Kidney glomerular epithelial cell (primary cell): ENCODE data around the gene FNBP1.
A peak's percentile ranks its signal among the peaks of the same experiment; 100 is the strongest.
"Not testable (repeated sequence)": the region's sequence is repeated elsewhere in the genome, so short reads cannot be mapped to it uniquely, and the experiment has no call there.

Experiments used
- DNase-seq: peaks from one replicate; lab custom pipeline; 2025; lab: John Stamatoyannopoulos, UW

The FNBP1 gene

DNA sequence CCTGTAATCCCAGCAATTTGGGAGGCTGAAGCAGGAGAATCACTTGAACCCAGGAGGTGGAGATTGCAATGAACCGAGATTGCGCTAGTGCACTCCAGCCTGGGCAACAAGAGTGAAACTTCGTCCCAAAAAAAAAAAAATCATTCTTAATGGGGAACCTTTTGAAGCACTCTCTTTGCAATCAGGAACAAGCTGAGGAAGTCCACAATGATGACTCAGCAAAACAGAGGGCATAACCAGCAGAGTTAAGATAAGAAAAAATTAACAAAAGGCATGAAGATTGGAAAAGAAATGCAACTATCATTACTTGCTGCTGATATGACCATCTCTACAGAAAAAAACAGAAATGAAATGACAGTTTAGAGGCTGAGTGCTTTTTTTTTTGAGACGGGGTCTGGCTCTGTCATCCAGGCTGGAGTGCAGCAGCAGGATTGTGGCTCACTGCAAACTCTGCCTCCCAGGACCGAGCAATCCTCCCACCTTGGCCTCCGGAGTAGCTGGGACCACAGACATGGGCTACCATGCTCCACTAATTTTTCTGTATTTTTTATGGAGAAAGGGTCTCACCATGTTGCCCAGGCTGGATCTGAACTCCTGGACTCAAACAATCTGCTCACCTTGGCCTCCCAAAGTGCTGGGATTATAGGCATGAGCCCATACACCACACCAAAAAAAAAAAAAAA, 88.0 kb downstream of the FNBP1 start:
- DNase-seq = no peak

DNA sequence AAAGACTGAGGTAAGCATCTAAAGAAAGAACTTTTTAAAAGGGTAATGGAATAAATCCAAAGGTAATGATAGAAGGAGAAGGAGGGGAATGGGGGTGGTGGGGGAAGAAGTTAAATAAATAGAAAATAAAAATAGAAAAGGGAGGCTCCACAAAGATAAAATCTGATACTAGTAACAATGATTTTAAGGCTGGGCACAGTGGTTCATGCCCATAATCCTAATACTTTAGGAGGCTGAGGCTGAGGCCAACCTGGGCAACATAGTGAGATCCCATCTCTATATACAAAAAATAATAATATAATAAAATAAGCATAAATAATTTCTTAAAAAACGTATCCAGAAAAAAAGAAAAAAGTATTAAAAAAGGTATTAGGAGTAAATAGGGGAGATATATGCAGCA, 89.3 kb downstream of the FNBP1 start:
- no peak for DNase-seq

DNA sequence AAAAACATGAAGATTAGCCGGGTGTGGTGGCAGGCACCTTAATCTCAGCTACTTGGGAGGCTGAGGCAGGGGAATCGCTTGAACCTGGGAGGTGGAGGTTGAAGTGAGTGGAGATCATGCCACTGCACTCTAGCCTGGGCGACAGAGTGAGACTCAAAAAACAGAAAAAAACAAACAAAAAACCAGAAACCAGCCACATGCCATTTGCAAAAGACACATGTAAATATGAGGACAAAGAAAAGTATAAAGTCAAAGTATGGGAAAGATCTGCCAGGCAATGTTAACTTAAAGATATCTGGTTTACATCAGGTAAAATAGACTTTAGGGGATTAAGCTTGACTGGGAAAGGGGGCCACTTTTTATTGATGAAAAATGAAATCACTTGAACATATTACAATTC, 90.7 kb downstream of the FNBP1 start:
- no peak for DNase-seq

DNA sequence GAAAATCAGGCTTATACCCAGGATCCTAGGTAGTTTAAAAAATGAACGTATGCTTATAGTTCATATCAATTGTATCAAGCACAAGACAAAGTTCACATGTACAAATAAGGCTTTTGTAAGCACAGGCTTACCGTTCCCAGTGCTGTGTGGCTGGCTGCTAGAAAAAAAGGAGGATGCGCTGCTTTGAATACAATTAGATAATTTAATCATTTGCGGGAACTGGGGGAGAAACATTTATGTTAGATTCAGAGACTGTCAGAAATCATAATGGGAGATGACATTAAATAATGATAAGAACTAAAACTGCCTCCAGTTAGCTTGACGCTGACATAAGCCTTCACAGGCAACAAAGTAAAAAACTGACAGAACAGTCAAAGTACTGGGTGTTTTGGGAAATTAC, 93.2 kb downstream of the FNBP1 start:
- no peak for DNase-seq

DNA sequence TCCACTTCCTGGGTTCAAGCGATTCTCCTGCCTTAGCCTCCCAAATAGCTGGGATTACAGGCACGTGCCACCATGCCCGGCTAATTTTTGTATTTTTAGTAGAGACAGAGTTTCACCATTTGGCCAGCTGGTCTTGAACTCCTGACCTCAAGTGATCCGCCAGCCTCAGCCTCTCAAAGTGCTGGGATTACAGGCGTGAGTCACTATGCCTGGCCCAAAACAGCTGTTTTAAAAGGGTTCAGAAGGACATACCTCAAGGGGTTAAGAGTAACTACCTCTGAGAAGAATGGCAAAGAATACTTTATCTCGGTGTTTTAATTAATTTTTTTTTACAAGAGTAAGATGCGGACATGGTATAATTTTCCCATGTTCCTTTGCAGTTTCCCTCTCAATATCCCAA, 94.4 kb downstream of the FNBP1 start:
- DNase-seq = not testable (repeated sequence)

DNA sequence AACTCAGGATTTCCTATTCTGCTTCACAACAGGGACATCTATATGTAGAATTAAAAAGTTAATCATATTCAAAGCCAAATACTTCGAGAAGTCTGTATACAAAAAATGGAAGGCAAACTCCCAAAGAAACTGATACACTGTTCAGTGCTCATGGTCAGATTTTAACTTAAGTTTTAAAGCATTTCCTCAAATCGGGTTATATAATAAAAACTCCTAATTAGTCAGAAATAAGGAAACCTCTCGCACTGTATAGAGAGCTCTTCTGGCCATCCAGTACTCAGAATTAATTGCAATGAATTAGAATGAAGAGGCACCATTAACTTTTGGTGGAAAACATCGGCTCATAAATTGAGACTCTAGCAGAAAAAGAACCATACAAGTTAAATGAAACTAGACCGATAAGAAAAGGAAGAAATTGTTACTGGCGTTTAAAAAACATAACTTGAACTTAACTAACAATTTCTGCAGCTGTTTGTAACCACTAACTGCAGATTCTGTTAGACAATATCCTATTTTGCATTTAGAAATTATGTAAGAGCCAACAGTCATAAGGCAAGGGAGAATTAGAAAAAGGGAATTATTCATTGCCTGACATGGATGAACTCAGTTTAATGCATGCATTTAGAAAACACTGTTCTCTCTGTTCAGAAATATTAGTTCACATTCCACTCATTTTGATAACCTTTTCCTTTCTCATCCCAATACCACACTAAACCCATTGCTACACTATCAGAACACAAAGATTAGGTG, 96.6 kb downstream of the FNBP1 start:
- no peak for DNase-seq

DNA sequence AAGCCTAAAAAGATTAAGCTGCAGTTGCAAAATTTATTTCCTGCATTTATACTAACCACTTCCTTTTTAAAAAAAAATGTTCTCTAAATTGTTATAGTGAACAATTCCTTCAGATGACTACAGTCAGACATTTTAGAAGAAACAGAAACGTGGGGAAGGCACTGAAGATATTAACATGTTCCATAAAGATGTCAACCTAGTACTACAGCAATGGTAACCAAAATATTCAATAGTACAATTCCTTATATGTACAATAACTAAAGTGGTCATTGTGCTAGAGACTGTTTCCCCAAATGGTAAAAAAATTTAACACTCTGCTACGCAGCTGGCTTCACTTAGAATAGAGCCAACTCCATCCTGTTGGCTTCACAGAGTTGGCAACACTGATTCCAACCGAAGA, 97.7 kb downstream of the FNBP1 start:
- no peak for DNase-seq

DNA sequence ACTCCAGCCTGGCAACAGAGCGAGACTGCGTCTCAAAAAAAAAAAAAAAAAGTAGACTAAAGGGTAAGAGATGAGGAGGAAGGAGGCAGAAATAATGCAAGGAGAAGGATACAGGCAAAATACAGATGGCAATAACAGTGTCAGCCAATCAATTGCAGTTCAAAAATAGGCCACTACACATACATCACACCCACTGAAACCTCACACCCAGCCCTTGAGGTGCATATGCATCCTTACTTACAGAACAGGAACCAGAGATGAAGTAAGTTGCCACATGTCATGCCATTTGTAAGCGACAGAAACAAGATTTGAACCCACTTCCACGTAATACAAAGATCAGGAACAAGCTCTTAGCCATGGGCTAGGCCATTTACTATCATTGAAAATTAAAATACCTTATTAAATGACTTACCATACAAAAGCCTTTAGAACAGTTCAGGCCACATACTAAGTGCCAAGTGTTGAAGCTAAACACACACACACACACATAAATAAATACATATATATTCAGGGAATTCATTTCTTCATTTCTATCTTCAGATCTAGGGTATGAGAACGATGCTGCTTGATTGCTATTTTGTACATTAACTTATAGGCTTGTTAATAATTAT, 98.4 kb downstream of the FNBP1 start:
- DNase-seq = no peak

DNA sequence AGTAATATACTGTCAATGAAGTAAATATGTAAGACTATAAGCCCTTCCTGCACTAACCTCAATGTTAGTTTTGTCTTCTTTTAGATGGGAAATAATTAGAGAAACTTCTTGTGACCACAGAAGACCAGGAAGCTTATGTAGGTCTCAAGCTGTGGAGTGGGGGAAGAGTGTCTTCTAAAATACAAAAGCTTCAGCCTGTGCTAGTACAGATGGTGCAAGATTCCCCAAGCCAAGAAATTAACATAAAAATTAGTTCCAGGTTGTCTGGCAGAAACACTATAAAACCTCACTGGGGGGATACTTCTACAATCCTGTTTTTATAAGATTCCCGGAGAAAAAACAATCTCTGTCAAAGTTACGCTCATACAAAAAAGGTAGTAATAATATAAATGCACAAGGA, 103.6 kb downstream of the FNBP1 start:
- no peak for DNase-seq

DNA sequence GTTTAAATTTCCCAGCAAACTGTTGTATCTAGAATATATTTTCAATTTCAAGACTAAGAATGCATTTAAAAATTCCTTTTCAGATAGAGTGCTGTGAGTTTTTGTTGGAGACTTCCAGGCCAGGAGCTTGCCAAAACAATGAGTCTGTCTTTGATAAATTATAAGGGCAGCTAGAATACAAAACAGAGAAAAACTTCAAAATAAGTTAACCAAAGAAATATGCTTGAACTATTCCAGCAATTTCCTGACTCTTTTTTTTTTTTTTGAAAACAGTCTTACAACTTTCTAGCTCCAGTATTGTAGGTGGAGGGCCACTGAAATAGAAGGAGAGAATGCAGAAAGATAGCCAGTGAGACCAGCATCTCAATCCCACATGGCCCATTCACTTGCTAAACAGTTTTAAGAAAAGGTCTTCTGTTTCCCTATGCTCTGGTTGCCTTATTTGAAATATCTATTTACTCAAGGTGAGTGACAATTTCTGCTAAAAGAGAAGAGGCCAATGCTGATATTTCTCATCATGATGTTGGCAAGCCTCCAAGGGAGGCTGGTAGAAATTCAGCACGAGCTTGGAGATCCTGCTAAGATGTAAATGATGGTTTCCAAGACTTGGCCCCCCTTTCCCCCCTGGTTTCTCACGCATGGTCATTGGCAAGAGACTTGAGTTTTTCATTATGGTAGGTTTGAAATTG, 104.6 kb downstream of the FNBP1 start:
- peak; percentile 18 for DNase-seq

DNA sequence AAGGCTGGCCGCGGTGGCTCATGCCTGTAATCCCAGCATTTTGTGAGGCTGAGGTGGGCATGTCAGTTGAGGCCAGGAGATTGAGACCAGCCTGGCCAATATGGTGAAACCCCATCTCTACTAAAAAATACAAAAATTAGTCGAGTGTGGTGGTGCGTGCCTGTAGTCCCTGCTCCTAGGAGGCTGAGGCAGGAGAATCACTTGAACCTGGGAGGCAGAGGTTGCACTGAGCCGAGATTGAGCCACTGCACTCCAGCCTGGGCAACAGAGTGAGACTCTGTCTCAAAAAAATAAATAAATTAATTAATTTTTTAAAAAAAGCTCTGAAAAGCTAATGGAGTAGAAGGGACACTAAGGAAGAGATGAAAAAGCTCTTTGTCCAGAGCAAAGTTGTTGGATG, 105.1 kb downstream of the FNBP1 start:
- not testable (repeated sequence) for DNase-seq

DNA sequence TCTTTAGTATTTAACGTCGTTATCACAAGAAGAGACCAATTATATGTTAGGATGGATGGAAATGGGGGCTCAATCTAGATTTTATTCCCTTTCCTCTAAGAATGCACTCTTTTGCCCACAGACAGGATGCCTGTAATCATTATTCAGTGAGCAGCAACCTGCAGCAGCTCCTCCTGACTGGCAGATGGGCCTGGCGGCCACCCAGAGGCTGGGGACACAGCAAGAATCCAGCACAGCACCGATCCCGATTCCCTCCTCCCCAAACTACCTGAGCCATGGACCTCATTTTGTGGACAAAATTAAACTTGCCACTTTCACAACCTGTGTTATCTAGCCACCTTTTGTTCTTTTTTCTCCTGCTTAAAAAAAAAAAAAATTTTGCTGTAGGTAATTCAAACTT, 106.8 kb downstream of the FNBP1 start:
- DNase-seq = no peak

DNA sequence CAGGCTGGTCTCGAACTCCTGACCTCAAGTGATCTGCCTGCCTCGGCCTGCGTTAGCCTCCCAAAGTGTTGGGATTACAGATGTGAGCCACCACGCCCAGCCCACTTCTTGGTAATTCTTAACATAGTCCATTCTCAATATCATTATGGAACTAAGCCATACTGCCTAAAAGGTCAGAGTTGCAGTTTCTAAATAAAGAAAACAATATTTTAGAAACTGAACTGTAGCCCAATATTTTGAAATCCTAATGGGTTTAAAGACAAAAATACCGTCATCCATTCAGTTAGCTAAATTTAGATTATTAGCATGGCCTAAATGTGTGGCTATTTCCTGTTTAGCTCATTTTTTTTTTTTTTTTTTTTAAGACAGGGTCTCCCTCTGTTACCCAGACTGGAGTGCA, 108.2 kb downstream of the FNBP1 start:
- DNase-seq = no peak

DNA sequence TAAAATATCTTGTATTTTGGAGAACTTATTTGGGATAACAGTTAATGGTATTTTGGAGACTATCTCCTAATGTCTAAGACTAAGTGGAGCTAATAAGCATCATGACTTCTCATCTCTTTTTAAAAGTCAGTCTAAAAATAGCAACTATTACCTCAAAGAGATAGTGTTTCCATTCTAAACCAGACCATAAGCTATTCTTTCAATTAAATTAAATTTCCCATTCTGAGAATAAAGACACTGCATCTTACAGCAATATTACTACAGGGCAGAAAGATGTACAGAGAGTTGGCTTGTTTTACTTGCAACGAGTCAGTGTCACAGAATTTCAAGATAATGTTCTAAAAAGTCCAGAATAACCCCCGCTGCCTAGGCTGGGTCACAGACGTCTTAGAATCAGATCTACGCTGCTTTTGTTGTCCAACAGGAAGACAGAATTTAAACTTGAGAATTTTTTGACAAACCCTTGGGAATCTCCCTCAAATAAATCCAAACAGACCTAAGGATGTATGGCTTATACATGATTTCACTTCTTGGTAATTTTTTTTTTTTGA, 108.9 kb downstream of the FNBP1 start:
- no peak for DNase-seq

DNA sequence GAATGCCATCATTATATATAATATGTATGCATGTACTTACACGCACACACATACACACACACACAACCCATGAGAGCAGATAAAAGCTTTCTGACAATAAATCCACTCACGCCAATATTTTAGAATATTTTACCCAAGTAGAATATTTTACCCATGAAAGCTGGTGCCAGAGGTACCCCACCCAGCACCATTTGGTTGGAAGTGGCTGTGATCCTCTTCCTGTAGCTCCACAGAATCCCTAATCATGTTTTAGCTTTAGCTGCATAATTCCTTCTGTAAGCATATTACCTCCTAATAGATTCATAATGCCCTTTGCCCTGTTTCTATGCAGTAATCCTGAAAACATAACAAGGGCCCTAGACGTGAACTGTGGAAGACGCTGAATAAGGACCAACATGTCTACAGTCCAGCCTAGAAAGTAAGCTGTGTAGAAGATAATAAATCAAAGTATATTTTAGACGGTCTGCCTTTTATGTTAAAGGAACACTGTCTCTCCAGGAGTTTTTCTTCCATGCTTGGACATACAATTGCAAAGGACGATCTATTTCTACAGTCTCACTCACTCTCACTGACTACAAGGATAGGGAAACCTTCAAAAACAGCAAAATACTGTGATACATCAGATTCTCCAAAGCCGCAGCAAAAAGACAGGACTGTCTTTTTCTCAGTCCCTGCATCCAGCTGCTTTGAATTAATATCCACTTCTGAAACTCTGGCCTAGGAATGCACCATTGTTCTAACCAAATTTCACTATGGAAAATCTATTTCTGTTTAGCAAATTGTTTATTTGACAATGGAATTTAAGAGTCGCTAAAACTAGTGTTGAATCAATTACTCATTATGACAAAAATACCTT, 109.6 kb downstream of the FNBP1 start:
- no peak for DNase-seq

DNA sequence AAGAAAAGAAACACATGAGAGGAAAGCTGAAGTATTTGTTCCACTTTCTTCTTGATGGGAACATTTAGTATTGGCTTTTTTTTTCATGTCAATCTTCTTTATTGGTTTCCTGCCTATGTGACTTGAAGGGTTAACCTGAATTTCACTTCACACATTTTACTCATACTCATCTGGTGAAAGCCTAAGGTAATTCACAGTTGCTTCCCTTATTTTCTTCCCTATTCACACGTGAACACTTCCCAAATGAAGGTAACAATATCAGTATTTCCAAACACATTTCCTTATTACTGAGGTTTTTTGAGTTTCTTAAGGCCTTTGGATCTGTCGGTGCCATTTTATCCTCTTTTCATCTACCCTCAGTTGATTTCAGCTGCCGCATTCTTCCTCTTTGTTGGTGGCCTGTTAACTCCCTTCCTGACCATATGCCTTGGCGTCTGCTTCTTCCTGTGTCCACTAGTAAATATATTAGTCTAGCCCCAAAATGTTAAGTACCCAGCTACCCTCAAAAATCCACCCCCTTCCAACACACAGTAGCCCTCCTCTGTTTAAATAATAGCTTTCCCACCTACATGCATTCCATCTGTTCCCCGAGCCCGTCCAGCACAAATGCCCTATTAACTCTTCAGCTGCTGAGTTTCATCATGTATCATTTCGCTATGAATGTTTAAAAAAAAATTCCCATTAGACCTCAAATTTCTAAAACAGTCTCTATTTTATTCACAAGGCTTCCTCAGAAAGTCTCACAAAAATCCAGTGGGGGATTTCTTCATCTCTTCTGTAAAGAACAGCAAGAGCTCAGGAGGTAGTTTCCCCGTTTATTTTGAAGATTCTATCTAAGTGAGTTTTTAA, 110.5 kb downstream of the FNBP1 start:
- DNase-seq = no peak

DNA sequence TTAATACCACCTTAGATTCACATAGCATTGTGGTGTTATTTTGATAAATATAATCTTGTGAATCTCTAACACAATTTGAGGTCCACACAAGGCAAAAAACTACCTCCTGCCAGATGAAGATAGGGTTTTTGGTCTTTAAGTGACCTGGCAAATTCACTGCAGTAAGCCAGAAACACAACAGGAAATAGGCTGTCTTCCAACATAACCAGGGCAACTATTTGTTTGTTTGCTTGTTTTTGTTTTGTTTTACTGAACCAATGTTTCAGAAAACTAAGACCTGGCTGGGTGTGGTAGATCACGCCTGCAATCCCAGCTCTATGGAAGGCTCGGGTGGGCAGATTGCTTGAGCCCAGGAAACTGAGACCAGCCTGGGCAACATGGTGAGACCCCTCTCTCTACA, 112.2 kb downstream of the FNBP1 start:
- DNase-seq = no peak

DNA sequence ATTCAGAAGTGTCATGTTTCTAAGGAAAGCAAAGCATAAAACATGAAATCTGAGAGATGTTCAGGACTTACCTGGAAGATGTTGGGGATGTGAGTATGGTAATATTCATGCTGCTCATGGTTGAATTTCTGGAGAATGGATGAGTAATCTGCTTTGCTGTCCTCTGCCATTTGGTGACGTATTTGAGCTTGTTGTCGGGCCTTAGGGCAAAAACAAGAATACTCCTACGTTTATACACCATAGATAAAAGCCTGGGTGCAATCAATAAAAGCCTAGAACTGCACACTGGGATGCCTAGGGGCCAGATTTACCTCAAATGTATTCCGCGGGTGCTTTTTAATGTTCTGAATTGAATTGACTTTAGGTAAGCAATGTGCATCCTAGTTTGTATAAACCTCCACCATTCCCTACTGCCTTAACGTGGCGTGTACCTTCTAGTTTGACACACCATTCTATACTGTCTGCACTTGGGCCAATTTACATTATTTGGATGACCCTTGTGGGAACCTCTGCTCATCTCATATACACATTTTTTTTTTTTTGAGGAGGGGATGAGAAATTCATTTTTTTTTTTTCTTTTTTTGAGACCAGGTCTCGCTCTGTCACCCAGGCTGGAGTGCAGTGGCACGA, 113.4 kb downstream of the FNBP1 start:
- no peak for DNase-seq

DNA sequence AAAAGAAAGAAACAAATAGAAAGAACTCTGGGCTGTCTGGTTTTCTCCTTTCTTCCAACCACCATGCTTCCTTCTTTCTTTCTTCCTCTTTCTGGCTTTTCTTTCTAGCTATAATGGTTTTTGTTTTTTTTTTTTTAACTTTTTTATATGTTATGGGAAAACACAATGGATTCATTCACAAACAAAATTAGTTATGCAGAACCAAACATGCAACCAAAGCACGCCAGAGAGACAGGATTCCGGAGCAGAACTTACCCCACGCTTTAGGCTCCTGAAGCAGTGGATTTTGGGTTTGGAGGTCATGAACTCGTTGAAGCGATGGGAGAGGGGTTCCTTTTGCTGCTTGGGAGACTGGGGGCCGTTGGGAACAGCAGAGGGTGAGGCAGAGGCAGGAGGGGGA, 119.4 kb downstream of the FNBP1 start:
- DNase-seq = no peak

DNA sequence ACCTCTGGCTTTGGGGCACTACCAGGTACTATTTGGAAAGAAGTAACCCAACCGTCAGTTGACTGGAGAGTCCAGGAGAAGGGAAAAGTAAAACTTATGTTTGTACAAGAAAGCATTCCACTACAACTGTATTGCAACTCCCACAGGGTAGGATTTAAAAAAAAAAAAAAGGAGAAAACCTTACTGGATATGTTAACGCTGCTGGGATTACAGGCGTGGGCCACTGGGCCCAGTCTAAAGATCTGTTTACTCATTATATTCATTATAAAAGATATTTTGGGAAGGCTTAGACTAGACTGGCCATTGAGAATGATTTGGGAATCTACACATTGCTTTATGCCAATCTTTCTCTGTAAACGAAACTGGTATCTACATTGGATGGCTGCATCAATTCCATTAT, 121.1 kb downstream of the FNBP1 start:
- no peak for DNase-seq
